HG02840 (cell line): Measurements from ENCODE around the gene ARGLU1.

Source experiments
- ATAC-seq: cut with Tn5 transposase; IDR thresholded peaks from one replicate; pipeline ENCODE4 v1.9.1; 2021; ENCODE audit warnings: mild to moderate bottlenecking, moderate library complexity, moderate number of reproducible peaks; ENCODE audit not compliant: unreplicated experiment, low FRiP score

The ARGLU1 gene

GRCh38 chr13:106505295-106505694 is 62.6 kb downstream of the ARGLU1 start:
- no peak for ATAC-seq

- ATAC-seq, result no peak
Observed at GRCh38 chr13:106503730-106504453, 64.0 kb downstream of the ARGLU1 start.

- no peak for ATAC-seq
Observed at GRCh38 chr13:106503272-106503671, 64.7 kb downstream of the ARGLU1 start.

GRCh38 chr13:106500445-106500844 is 67.5 kb downstream of the ARGLU1 start:
- ATAC-seq, result no peak

DNA sequence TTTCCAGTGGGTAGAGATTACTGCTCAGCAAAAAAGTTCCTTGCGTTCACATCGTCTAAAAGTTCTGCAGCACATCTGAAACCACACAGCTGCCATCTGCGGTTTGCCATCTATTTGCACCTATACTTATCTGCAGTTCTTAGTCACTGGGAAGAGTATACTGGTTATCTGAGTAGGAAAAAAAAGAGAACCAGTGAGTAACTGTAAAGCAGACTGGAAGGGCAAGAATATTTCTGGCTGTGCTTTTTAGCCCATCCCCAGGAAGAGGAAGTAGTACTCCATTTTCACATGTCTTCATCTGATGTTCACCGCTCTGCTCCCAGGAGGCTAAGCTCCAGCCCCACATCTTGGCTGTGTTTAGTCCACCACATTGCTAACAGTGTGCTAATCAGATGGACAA is 68.0 kb downstream of the ARGLU1 start:
- peak; percentile 57 for ATAC-seq

DNA sequence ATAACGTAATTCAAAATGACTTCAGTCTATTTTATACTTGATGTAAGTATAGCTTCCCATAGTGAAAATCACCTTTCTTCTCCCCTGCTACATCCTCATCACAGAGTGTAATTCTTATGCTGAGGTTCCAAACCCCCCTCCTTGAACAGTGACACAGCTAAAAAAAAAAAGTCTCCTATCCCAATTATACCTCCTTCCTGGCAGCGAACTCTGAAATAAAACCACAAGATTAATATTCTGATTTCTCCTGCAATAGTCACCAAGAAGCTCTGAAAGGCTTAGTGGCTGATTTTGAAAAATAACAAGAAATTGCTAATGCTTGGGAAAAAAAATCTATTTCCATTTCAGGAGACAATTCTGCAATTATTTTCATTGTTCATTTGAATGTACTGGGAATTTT is 68.8 kb downstream of the ARGLU1 start:
- no peak for ATAC-seq

- ATAC-seq, result no peak
Observed at GRCh38 chr13:106498571-106498970, 69.4 kb downstream of the ARGLU1 start.

GRCh38 chr13:106498158-106498557 is 69.8 kb downstream of the ARGLU1 start:
- no peak for ATAC-seq

GRCh38 chr13:106497079-106497478 is 70.9 kb downstream of the ARGLU1 start:
- no peak for ATAC-seq

GRCh38 chr13:106496072-106496997 is 71.6 kb downstream of the ARGLU1 start:
- ATAC-seq, result no peak

GRCh38 chr13:106494936-106495335 is 73.0 kb downstream of the ARGLU1 start:
- ATAC-seq, result no peak

DNA sequence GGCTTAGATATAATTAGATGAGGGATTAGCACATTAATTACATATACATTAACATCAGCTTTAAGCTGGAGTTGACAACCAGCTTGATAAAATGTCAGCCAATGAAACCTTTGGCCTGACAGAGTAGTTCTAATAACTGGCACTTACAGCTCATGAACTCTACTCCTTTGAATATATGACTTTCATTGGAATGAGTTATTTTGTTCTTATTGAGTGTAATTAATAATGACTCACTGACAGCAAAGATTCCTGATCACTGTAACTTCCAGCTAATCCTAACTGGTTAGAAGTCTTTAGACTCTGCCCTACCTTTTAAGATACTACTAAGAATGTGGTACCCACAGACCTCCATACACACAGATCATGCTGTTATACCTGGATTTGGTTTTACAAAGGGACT is 73.4 kb downstream of the ARGLU1 start:
- no peak for ATAC-seq

GRCh38 chr13:106493533-106494220 is 74.3 kb downstream of the ARGLU1 start:
- ATAC-seq, result peak; percentile 54

DNA sequence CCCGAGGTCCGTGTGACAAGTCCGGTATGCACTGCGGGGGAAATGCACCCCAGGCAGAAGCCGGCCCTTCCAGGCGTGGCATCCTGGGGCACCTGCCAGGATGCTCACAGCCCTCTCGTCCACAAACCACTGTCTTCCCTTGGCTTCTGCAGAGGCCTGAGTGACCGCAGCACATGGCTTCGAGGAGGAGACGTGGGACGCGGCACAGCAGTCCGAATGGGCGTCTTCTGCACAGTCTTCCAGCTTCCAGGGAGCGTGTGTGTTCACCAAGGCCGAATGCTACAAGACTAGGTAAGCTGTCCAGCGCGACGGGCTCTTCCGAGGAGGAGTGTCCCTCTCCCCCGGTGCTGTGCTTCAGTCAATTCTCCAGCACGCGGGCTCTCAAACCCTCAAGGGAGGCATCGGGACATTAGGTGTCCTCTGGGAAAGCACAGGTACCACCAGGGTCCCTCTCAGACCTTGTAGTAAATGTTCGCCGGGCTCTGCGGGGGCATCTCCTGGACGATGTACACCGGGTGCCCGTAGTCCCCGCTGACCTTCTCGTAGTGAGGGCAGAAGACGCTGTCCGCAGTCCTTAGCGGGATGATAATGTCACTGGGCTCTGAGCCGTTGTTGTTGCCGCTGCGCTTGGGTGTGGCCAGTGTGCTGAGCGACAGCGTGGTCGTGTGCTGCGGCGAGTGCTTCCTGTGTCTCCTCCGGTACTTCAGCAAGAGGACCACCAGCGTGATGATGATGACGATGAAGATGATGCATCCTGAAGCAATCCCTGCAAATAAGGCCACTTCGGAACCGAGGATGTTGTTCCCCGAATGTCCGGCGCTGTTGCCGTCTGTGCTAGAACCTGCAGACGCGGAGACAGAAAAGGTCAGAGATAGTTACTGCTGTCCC is 75.1 kb downstream of the ARGLU1 start:
- ATAC-seq, result no peak

DNA sequence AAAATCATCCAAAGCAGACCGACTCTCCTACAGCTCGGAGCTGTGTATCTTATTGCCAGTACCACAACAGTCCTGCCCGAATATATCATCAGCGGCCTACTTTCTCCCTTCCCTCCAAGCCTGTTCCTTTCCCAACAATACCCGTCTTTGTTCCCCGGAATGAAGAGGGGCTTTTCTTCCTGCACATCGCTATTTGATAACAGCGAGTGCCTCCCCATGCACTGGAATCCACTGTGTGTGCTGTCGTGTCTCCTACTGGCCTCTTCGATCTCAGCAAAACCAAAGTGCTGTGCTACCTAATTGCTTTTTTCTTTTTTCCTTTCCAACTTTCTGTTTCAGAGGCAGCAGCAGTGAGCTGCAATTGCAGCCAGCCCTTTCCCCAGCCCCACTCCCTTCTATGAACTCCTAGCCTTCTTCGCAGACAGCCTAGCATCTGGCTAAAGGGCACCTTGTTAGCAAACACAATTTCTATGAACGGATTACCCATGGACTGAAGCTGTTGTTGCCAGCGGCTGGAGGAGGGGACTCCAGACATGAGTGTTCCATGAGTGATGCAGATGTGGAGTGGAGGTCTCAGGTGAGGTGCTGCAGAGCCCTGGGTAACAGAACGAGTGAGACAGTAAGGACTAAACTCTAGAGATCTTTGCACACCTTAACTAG is 75.9 kb downstream of the ARGLU1 start:
- ATAC-seq, result no peak
